GM19043 (cell line): ENCODE data around the gene NAB2.
"Not testable (repeated sequence)": the region's sequence is repeated elsewhere in the genome, so short reads cannot be mapped to it uniquely, and the experiment has no call there.

Experiments used
- ATAC-seq: cut with Tn5 transposase; IDR thresholded peaks from one replicate; pipeline ENCODE4 v1.9.1; 2021; ENCODE audit warnings: low read depth; ENCODE audit not compliant: unreplicated experiment

The NAB2 gene

DNA sequence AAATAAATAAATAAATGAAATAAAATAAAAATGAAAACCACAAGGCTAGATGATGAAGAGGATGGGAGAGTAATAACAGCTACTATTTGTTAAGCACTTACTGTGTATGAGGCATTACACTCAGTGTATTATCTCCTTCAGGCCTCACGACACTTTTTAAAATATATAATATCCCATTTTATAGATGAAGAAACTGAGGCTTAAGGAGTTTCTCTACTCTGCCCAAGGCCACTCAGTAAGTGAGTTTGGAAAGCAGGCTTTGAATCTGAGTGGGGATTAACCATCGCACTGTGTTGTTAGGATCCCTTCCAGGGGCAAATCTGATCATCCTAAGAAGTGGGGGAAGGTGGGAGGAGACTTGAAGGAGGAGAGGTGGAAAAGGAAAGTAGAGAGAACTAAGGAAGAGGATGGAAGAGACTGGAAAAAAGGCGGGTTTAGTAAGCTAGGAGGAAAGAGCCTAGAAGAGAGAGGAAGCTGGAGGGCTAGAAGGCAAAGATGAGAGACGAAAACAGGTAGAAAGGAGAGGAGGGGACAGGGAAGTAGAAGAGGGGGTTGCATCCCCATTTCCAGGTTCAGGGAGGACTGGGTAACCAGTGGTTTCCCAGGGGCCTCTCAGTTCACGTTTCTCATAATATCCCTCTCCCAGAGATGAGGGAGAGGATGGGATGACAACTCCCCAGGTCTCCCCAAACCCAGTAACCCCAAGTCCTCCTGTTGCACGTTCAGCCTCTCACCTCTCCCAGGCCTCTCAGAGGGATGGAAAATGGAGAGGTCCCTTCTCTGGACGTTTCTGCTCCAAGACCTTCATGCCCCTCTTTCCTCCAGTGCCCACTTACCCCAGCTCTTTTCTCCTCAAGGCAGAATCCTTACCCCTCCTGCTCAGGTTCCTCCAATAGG is 20.5 kb downstream of the NAB2 start:
- ATAC-seq = no peak

DNA sequence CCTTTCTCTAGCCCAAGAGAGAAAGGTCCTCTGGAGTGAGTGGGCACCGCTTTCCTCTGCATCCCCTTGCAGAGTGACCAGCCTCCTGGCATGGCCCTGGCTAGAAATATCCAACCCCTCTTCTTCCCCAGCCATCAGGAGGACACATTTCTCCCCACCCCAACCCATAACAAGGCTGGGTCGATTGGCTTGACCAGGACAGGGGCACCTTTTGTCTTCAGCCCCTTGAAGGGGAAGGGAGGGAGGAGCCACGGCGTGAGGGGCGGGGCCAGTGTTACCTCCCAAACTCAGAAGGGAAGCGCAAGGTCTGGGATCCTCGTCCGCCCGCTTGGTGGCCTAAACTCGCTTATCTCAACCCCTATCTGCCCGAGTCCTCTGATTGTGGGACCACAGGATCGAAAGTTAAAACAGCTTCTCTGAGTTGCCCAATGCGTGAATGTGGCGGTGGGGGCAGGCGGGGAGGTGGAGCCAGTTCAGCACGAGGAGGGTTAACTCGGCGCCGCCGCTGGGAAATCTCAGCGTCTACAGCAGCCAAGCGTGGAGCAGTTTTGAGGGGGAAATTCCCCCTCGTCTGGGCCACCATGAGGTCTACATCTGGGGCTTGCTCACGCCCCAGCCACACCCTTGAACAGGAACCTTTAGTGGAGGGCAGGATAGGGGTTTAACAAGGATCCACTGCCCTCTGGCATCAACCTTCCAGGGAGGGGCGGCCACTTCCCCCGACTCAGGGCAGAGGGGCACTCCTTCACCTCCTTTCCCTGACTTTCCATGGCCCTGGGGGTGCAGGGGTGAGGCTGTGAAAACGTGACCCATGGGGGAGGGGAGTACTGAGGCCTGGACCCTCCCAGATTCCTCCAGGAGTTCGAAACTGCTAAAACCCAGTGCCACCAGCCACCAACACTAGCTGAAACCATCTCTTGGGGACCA is 21.5 kb downstream of the NAB2 start:
- ATAC-seq = peak; percentile 48

DNA sequence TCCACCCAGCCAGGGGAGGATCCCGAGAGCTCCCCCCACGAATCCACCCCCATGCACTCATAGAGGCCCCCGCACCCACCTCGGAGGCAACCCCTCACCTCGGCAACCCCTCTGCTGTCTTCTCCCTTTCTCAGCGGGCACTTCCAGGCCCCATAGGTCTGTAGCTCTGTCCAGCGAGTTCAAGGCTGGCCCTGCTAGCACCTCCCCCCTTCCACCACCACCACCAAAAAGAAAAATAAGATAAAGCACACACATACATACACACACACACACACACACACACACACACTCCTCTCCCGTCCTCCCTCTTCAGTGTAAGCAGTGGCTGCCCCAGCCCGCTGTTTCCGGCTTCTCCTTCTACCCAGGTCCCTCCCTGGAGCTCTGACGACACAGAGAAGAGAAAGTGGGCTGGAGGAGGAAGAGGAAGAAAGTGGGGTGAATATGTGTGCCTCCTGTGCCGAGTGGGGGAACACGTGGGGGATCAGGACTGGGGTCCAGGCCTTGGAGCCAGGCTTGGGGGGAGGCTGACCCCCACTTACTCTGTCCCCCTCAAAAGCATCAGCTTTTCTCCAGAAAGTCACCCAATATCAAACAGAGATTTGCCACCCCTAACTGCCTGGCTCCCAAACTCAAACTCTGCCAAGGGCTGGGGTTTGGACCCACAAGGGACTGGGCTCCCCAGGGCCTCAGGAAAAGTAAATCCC is 22.3 kb downstream of the NAB2 start, which contains the start of gene STAT6:
Gene STAT6, minus strand, starts transcription at position 332 of the 704 bp plus-strand sequence. CDS start 3,084 bp downstream, outside the sequence.
- peak; percentile 59 for ATAC-seq

DNA sequence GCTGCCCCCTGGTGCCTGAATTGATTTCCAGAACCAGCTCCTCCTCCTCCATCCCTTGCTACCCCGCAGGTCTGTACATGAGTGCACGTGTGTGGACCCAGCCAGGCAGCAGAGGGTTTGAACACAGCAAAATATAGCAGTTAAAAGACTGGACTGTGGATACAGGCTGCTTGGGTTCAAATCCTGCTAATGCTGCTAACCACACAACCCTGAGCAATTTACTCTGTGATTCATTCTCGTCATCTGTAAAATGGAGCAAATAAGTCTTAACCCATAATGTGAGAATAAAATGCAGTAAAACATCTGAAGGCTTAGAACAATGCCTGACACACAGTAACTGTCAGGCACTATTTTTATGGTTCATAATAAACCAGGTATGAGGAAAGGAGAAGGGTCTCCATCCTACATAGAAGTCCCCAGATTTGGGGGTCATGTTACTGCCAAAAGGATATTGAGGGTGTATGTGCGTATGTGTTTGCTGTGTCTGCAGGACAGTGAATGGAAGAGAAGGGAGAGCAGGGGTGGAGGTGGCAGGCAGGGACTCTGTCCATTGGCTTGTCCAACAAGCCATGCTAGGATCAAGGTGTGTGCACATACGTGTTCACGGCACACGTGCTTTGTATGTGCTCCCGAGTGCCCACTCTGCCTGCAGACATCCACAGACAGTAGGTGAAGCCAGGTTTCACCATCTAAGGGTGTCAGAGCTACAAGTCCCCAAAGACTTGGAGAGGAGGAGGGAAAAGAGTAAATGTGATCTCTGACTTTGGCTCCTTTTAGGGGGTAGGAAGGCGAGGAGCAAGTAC is 23.8 kb downstream of the NAB2 start:
- ATAC-seq = peak; percentile 48

DNA sequence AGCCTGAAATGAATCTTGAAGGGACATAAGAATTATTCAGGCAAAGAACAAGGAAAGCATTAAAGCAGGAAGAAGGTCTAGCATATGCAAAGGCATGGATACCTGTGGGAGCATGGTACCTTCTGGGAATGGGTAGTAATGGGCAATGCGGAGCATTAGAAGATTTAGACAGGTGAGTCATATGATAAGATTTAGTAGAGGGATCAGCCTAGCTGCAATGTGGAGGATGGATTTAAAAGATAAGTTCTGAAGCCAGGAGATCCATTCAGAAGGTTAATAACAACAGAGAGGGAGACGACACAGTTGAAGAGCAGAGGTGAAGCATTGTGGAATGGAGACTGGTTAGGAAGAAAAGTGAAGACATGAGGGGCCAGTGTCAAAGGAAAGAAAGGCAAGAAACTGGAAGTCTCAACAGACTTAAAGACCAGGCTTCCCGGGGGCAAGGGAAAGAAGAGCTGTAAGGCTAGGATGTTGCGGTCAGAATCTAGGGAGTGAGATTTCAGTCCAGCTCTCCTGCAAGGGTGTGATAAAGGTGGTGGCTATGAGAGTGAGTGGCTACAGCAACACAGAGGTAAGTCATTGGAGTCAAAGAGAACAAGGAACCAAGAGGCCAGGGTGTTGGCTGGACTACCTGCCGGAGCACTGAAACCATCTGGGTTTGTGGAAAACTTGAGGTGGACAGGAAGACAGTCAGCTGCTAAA is 27.8 kb downstream of the NAB2 start:
- ATAC-seq = no peak

DNA sequence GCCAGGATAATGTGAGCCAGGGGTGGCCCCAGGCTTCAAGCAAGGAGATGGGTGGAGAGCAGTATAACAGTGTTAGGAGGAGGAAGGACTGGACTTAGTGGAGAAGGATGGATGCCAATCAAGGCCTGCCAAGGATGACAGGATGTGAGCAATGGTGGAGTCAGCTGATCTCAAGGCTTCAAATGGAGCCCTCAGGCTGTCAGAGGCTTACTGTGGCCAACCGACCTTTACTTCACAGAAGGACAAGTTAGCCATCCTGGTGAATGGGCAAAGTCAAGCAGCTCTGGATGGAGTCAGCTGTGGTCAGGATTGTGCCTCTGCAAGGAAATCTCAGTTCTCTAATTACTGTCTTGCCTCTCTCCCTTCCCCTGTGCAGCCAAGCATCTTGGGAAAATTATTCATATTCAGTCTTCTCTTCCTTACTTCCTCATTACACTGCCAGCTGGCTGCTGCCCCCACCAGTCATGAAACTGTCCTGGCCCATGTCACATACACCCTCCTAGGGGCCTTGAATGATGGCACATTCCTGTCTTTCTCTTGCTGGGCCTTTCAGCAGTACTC is 29.9 kb downstream of the NAB2 start:
- no peak for ATAC-seq

DNA sequence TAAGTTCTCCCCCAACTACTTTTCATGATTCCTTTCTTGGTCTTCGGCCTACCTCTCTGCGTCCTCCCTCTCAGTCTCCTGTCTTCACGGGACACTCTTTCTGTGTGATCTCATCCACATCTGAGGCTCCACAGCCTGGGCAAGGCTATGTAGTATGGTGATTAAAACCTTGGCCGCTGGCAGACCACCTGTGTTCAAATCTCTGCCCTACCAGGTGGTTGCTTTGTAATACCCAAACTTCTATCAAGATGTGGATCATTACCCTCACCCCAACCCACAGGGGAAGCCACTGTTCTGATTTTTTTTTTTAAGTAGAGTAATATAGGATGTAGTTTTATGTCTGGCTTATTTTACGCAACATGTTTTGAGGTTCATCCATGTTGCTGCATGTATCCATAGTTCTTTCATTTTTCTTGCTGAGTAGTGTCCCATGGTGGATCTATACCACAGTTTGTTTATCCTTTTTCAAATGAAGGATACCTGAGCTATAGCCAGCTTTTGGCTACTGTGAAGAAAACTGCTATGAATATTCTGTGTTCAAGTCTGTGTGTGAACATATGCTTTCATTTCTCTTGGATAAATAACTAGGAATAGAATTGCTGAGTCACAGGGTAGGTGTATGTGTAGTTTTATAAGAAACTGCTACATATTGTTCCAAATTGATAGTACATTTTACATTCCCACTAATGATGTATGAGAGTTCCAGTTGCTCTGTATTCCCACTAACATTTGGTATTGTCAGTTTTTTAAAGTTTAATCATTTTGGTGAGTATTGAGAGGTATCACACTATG is 30.6 kb downstream of the NAB2 start:
- no peak for ATAC-seq

DNA sequence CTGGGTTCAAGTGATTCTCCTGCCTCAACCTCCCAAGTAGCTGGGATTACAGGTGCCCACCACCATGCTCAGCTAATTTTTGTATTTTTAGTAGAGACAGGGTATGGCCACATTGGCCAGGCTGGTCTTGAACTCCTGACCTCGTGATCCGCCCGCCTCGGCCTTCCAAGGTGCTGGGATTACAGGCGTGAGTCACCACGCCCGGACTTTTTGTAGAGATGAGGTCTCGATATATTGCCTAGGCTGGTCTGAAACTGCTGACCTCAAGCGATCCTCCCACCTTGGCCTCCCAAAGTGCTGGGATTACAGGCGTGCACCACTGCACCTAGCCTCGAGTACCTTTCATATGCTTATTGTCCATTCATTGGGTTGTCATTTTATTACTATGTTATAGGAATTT is 31.8 kb downstream of the NAB2 start:
- not testable (repeated sequence) for ATAC-seq

DNA sequence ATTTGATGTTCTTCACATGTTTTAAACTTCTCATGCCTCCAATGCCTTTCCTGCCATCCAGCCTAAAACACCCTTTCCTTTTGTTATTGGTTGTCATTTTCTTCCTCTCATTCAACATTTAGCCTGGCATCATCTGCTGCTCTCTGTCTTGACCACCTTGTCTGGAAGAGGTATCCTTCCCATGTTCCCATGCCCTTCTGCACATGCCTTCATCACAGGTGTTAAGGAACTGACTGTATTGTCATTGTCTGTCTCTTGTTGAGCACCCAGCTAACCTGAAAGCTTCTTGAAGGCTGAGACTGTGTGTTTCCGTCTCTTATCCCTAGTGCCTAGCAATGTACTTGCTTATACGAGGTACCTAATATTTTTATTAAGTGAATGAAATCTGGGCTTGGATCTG is 34.9 kb downstream of the NAB2 start:
- ATAC-seq = no peak

DNA sequence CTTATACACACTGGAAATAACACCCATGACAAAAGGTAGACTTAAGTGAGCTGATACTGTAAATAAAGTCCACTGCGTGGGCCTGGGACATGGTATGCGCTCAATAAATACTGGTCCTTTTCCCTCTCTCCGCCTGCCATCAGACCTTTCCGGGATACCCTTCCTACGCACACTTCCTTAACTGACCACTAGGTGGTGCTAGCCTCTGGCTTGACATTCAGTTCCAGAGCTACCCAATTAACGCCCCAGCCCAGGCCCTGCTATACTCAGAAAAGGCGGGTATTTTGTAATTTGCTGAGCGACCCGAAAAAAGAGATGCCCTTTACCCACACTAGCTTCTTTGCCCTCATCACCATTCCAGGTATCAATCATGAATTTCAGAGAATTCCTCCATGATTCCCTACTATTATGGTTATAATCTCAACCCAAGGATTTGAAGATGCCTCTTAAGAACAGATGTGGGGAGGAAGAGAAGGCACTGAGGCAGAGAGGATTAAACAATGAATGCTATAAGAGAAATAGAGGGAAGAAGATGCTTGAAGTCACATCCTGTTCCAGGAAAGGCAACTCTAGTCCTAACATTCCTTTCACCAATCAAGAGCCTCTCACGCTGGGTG is 35.5 kb downstream of the NAB2 start:
- ATAC-seq = no peak

DNA sequence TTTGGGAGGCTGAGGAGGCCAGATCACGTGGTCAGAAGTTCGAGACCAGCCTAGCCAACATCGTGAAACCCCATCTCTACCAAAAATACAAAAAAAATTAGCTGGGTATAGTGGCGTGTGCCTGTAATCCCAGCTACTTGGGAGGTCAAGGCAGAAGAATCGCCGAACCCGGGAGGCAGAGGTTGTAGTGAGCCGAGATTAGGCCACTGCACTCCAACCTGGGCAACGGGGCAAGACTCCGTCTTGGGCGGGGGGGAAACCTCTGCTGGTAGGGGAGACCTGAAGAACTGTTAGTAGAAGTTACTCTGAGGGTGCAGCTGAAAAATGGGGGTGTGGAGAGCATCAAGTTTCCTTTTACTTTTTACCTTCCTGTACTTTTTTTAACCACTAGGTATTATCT is 37.1 kb downstream of the NAB2 start:
- no peak for ATAC-seq

DNA sequence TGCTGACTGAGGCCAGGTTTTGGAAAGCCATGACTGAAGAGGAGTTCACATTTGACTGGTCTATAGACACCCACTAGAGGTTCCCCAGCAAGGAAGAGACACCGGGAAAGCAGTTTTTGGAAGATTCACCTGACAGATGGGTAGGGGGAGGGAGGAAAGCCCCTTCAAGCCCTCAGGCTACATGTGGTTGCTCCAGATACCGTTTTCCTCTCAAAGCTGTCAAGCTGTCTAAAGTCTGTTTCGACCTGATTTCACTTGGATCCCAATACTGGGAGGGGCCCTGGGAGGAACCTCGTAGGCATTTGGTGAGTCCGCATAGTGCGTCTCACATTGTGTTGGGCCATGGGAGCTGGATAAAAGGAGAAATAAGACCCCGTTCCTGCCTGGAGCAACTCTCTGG is 37.6 kb downstream of the NAB2 start:
- no peak for ATAC-seq

DNA sequence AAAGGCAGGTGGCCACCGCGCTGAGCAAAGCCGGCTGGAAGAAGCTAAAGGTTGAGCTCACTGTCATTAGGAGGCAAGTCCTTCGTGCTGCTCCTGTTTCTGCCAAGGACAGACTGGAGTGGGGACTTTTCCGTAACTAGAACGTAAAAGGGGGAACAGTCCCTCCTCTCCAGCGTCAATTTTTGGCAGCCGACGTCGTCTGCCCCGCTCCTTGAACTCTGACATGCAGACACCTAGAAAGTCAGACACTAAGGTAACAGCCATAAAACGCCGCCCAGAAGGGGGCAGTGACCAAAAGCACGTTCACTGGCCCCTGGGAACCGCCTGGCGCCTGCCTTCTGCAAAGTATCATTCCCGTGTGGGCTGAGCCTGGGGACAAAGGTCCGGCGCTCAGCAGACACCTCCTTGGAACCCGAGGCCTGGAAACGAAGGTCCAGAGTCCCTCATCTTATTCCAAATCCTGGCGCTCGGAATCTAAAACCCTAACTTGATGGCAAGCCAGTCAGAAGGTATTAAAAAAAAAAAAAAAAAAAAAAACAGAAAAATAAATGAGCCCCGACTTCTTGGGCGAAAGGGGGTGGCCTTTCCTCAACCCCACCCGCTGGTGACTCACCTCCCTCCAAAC is 38.3 kb downstream of the NAB2 start:
- no peak for ATAC-seq

DNA sequence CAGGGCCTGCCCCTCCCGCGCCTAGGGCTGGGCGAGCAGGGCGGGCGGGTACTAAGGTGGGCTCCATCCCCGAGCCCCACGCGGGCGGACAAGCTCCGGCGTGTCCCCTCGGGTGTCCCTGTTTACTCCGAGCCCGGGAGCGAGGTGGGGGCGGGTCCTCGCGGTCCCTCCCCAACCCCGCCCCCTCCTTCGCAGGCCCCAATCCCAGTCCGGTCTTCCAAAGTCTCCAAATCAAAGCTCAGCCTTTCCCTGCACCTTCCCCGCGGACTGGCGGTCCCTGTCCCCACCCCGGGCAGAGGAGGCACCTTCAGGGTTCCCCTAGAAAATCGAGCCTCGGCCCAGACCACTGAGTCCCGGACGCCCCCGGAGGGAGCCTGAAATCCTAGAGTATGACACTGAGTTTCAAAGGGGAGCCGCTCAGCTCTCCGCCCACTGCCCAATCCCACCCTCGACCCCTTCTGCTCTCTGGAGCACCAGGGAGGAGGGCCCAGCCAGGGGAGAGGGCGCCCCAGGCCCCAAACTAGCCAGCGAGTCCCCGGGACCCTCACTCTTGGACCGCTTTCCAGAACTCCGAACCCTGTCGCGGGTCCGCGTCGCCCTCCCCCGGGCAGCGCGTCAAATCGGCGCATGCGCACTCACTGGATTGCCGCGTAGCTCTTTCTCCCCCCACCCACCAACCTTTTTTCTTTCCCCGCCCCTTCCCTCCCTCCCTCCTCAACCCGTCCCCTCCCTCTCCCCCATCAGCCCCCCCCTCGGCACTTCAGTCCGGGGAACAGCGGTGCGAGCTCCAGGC is 39.0 kb downstream of the NAB2 start, which contains the start of gene LRP1:
Gene LRP1, plus strand, starts transcription at position 758 of the 793 bp plus-strand sequence. CDS start 482 bp downstream, outside the sequence.
- ATAC-seq = no peak

DNA sequence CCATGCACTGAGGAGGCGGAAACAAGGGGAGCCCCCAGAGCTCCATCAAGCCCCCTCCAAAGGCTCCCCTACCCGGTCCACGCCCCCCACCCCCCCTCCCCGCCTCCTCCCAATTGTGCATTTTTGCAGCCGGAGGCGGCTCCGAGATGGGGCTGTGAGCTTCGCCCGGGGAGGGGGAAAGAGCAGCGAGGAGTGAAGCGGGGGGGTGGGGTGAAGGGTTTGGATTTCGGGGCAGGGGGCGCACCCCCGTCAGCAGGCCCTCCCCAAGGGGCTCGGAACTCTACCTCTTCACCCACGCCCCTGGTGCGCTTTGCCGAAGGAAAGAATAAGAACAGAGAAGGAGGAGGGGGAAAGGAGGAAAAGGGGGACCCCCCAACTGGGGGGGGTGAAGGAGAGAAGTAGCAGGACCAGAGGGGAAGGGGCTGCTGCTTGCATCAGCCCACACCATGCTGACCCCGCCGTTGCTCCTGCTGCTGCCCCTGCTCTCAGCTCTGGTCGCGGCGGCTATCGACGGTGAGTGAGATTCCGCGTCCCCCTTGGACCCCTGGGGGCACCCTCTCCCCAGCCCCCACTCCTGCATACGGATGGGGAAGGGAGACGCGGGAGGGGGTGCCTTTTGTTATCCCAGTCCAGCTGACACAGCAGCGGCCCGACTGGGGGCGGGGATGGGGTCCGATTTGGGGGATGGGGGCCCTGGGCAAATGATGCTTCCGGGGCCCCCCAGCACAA is 39.8 kb downstream of the NAB2 start:
- ATAC-seq = no peak
